ENCODE results near the gene PTPRD.

DNA sequence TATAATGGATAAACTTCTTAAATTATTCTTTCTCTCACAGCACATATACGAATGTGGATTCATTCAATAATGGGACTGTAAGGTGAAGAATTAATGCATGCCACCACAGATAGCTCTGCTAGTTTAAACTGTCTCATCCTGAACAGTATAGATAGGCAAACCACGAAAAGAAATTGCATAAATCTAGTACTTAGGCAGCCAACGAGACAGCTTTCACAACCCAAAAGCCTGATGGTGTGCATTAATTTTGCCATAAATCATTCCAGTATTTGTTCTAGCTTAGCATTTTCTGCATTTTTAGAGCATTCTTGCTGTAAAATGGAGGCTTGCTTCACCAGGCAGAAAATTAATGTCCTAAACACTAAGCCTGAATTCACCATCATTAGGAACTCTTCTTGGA is 1979.0 kb downstream of the PTPRD start:
- TF ChIP-seq, protein P1, sequence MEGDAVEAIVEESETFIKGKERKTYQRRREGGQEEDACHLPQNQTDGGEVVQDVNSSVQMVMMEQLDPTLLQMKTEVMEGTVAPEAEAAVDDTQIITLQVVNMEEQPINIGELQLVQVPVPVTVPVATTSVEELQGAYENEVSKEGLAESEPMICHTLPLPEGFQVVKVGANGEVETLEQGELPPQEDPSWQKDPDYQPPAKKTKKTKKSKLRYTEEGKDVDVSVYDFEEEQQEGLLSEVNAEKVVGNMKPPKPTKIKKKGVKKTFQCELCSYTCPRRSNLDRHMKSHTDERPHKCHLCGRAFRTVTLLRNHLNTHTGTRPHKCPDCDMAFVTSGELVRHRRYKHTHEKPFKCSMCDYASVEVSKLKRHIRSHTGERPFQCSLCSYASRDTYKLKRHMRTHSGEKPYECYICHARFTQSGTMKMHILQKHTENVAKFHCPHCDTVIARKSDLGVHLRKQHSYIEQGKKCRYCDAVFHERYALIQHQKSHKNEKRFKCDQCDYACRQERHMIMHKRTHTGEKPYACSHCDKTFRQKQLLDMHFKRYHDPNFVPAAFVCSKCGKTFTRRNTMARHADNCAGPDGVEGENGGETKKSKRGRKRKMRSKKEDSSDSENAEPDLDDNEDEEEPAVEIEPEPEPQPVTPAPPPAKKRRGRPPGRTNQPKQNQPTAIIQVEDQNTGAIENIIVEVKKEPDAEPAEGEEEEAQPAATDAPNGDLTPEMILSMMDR (conservative IDR thresholded peaks at IDR 0.05; ENCODE audit: low read length), result no peak
- TF ChIP-seq EZH2phosphoT487 (IDR thresholded peaks at IDR 0.05; ENCODE audit: borderline replicate concordance), result no peak

Measured in Loucy (cell line).